ENCODE results near the gene SEMA5B. TPM values are rescaled to one million over a fixed set of nuclear protein-coding genes. Genes with fewer than 3 reads are reported as not detected.

SEMA5B gene
- total RNA-seq, 1 experiment from 2014 or later, result 1.0 TPM

DNA sequence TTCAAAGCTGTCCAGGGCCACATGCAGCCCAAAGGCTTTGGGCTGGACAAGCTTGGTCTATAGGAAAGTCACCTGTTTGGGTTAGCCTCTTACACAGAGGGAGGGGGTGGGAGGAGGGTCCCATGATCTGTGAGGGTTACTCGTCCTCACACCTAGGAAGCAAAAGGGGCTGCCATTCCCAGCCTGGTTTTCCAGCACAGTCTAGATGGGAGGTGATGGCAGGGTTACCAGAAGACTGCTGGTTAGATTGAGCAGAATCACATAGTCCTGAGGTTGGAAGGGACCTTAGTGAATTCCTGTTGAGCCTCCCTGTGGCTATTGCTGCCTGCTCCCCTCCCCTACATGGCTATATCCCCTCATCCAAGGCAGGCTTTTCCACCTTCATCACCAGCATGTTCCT lies 101.8 kb downstream of the SEMA5B start:
- no peaks in the 10 kb centered on the region for H3K27me3 Mint-ChIP-seq (ENCODE audit: insufficient read depth, unreplicated experiment)
- no peak overlapping the region for H3K27ac Mint-ChIP-seq (ENCODE audit: unreplicated experiment)
- intact Hi-C loops (cut with micrococcal nuclease; ENCODE audit: unreplicated experiment), result no loop called here
- CTCF ChIA-PET, result interaction anchor here (0.6 kb wide), 1 partner anchor 104 kb away, joined by 4 read pairs; no protein-coding TSS in a partner anchor
- Histone ChIP-seq H3K9me3 (no peaks in the 10 kb centered on the region), H3K4me1 (no peaks in the 10 kb centered on the region), H3K36me3 (ENCODE audit: control insufficient read depth, insufficient read depth, low read length) (no peaks in the 10 kb centered on the region), H3K27me3 (replicated peaks; ENCODE audit: control insufficient read depth, insufficient read depth, low read length) (no peaks in the 10 kb centered on the region), H3K4me3 (ENCODE audit: low read depth, low read length) (no peak overlapping the region)
- DNase-seq, result no peak
- H3K36me3 Mint-ChIP-seq (ENCODE audit: insufficient read depth, unreplicated experiment), result no peaks in the 10 kb centered on the region
- no peak overlapping the region for H3K4me3 Mint-ChIP-seq (ENCODE audit: unreplicated experiment)
- H3K4me1 Mint-ChIP-seq (ENCODE audit: low read depth, unreplicated experiment), result no peaks in the 10 kb centered on the region
- POLR2A ChIA-PET, result no interaction called here
- no peaks in the 10 kb centered on the region for H3K9me3 Mint-ChIP-seq (ENCODE audit: unreplicated experiment)
- no TSS peak for BruUV-seq (replicated peaks)
- TF ChIP-seq CTCF (IDR thresholded peaks at IDR 0.05; ENCODE audit: insufficient read depth in 1 of 2, low read depth in 1 of 2, low read length in 1 of 2, severe bottlenecking in 1 of 2, unreplicated experiment in 1 of 2), result no peak

GRCh38 chr3:122924056-122924455 lies 103.5 kb downstream of the SEMA5B start:
- Mint-ChIP-seq H3K4me1 (ENCODE audit: low read depth, unreplicated experiment) (no peaks in the 10 kb centered on the region), H3K4me3 (ENCODE audit: unreplicated experiment) (no peak overlapping the region), H3K36me3 (ENCODE audit: insufficient read depth, unreplicated experiment) (no peaks in the 10 kb centered on the region), H3K9me3 (ENCODE audit: unreplicated experiment) (no peaks in the 10 kb centered on the region), H3K27me3 (ENCODE audit: insufficient read depth, unreplicated experiment) (no peaks in the 10 kb centered on the region), H3K27ac (ENCODE audit: unreplicated experiment) (no peak overlapping the region)
- H3K9me3 ChIP-seq, result no peaks in the 10 kb centered on the region
- intact Hi-C loops (cut with micrococcal nuclease; ENCODE audit: unreplicated experiment), result no loop called here
- H3K27me3 ChIP-seq (replicated peaks; ENCODE audit: control insufficient read depth, insufficient read depth, low read length), result no peaks in the 10 kb centered on the region
- ChIA-PET POLR2A (no interaction called here), CTCF (interaction anchor here (0.6 kb wide), 1 partner anchor 566 kb away, joined by 3 read pairs; no protein-coding TSS in a partner anchor)
- H3K36me3 ChIP-seq (ENCODE audit: control insufficient read depth, insufficient read depth, low read length), result no peaks in the 10 kb centered on the region
- BruUV-seq (replicated peaks), result no TSS peak
- H3K4me3 ChIP-seq (ENCODE audit: low read depth, low read length), result no peak overlapping the region
- DNase-seq, result no peak
- H3K4me1 ChIP-seq, result no peaks in the 10 kb centered on the region
- no peak for TF ChIP-seq CTCF (IDR thresholded peaks at IDR 0.05; ENCODE audit: insufficient read depth in 1 of 2, low read depth in 1 of 2, low read length in 1 of 2, severe bottlenecking in 1 of 2, unreplicated experiment in 1 of 2)

GRCh38 chr3:122923611-122924010 lies 104.0 kb downstream of the SEMA5B start:
- Mint-ChIP-seq H3K9me3 (ENCODE audit: unreplicated experiment) (no peaks in the 10 kb centered on the region), H3K27me3 (ENCODE audit: insufficient read depth, unreplicated experiment) (no peaks in the 10 kb centered on the region), H3K36me3 (ENCODE audit: insufficient read depth, unreplicated experiment) (no peaks in the 10 kb centered on the region), H3K4me3 (ENCODE audit: unreplicated experiment) (no peak overlapping the region), H3K27ac (ENCODE audit: unreplicated experiment) (no peak overlapping the region), H3K4me1 (ENCODE audit: low read depth, unreplicated experiment) (no peaks in the 10 kb centered on the region)
- no peak overlapping the region for H3K4me3 ChIP-seq (ENCODE audit: low read depth, low read length)
- H3K4me1 ChIP-seq, result no peaks in the 10 kb centered on the region
- no peaks in the 10 kb centered on the region for H3K9me3 ChIP-seq
- TF ChIP-seq CTCF (IDR thresholded peaks at IDR 0.05; ENCODE audit: insufficient read depth in 1 of 2, low read depth in 1 of 2, low read length in 1 of 2, severe bottlenecking in 1 of 2, unreplicated experiment in 1 of 2), result no peak
- DNase-seq, result no peak
- CTCF ChIA-PET, result no interaction called here
- no peaks in the 10 kb centered on the region for H3K27me3 ChIP-seq (replicated peaks; ENCODE audit: control insufficient read depth, insufficient read depth, low read length)
- H3K36me3 ChIP-seq (ENCODE audit: control insufficient read depth, insufficient read depth, low read length), result no peaks in the 10 kb centered on the region
- intact Hi-C loops (cut with micrococcal nuclease; ENCODE audit: unreplicated experiment), result no loop called here
- no TSS peak for BruUV-seq (replicated peaks)
- POLR2A ChIA-PET, result no interaction called here

Measured in Caco-2 (cell line).